Chondrocyte (in vitro differentiated cells): ENCODE results near the gene SPATS2L. TPM values are rescaled to one million over a fixed set of nuclear protein-coding genes. Genes with fewer than 3 reads are reported as not detected.

Experiments used
- DNase-seq: peaks from one replicate; pipeline ENCODE4 v3.0.0; 2021; ENCODE audit warnings: mixed read lengths, low spot score
- H3K27ac Mint-ChIP-seq: one replicate; pipeline ENCODE4 v1.8.0; 2021; ENCODE audit warnings: mild to moderate bottlenecking, moderate library complexity, mixed read lengths; ENCODE audit not compliant: unreplicated experiment
- H3K27me3 Mint-ChIP-seq: 2 replicates; pipeline ENCODE4 v1.8.0; 2021; ENCODE audit warnings: low read depth, mixed read lengths
- H3K36me3 Mint-ChIP-seq: 2 replicates; pipeline ENCODE4 v1.8.0; 2021; ENCODE audit warnings: low read depth, mixed read lengths
- H3K4me1 Mint-ChIP-seq: 2 replicates; pipeline ENCODE4 v1.8.0; 2021; ENCODE audit warnings: low read depth, mild to moderate bottlenecking, mixed read lengths
- H3K4me3 Mint-ChIP-seq: one replicate; pipeline ENCODE4 v1.8.0; 2021; ENCODE audit warnings: mild to moderate bottlenecking, moderate library complexity, mixed read lengths; ENCODE audit not compliant: unreplicated experiment
- H3K9me3 Mint-ChIP-seq: 2 replicates; pipeline ENCODE4 v1.8.0; 2021; ENCODE audit warnings: low read depth, mixed read lengths
- total RNA-seq: library from RNA; stranded (reverse); gene quantifications from 3 replicates; pipeline ENCODE4 v1.2.1, GENCODE V29; 2021
- TF ChIP-seq, protein P1 (sequence below): fragments of 200-600 bp; sonication (generic); IDR thresholded peaks from 2 replicates; pipeline ENCODE4 v1.5.0; 2021; ENCODE audit warnings: antibody characterized with exemption, mild to moderate bottlenecking, moderate library complexity

The SPATS2L gene
- total RNA-seq, 1 donor from 2014 or later = 237 TPM

DNA sequence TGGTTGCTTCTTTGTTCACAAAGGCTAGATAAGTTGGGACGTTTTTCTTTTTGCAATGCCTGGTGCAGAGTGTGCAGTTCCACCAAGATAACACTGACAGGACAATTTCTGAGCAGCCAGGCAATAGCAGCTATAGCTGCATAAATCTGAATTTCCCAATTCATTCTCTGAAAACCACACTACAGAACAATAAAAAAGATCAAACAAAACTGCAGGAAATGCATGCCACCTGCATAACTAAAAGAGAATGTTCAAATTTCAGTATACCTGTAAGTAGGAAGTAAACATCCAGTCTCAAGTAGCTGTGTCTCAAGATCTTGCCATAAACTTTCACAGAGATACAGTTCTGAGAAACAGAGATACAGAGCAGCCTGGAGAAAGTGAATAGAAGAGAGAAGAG lies 208.7 kb downstream of the SPATS2L start:
- Mint-ChIP-seq H3K27ac (no peak overlapping the region), H3K9me3 (peaks cover 17% of the 10 kb centered on the region), H3K4me1 (peaks cover 4% of the 10 kb centered on the region), H3K27me3 (no peaks in the 10 kb centered on the region), H3K36me3 (peaks cover 11% of the 10 kb centered on the region), H3K4me3 (no peak overlapping the region)
- TF ChIP-seq, protein P1, sequence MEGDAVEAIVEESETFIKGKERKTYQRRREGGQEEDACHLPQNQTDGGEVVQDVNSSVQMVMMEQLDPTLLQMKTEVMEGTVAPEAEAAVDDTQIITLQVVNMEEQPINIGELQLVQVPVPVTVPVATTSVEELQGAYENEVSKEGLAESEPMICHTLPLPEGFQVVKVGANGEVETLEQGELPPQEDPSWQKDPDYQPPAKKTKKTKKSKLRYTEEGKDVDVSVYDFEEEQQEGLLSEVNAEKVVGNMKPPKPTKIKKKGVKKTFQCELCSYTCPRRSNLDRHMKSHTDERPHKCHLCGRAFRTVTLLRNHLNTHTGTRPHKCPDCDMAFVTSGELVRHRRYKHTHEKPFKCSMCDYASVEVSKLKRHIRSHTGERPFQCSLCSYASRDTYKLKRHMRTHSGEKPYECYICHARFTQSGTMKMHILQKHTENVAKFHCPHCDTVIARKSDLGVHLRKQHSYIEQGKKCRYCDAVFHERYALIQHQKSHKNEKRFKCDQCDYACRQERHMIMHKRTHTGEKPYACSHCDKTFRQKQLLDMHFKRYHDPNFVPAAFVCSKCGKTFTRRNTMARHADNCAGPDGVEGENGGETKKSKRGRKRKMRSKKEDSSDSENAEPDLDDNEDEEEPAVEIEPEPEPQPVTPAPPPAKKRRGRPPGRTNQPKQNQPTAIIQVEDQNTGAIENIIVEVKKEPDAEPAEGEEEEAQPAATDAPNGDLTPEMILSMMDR = no peak
- no peak for DNase-seq

DNA sequence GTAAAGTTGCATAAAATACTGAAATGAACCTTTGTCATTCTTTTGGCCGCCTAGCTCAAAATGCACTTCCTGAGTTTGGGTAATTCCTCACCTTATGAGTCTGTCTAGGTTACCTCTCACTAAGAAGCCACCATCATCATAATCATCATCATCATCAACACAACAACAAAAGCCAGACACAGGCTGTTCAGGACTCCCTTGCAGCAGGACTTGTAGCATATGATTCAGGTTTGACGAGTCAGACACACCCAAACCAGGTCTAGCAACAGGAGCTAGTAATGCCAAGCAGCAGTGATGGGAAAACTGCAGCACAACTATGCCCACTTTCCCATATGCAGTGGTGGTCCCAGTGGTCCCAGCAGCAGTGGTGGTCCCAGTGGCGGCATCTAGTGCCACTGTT lies 216.7 kb downstream of the SPATS2L start:
- Mint-ChIP-seq H3K9me3 (peaks cover under 1% of the 10 kb centered on the region), H3K36me3 (peaks cover under 1% of the 10 kb centered on the region), H3K27ac (no peak overlapping the region), H3K27me3 (peaks cover 6% of the 10 kb centered on the region), H3K4me1 (peaks cover 15% of the 10 kb centered on the region), H3K4me3 (no peak overlapping the region)
- DNase-seq = no peak
- TF ChIP-seq, protein P1 = no peak

DNA sequence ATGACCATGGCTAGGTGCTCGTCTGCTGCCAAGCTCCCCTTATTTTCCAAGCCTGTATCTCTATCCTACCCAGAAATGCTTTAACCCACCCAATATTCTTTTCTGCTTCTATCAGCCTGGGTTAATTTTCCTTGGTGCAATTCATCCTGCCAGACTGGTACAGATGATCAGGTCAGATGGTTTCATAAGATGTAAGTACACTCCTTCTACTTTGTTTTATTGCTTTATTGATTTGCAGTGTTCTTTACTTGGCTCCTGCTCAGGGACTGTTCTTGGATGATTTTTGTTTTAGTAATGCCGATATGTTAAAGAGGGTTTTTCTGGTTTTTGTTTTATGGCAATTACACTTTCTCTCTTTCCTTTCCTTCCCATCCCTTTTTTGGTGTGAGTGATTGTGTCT lies 217.1 kb downstream of the SPATS2L start:
- TF ChIP-seq, protein P1 = no peak
- H3K27ac Mint-ChIP-seq = no peak overlapping the region
- peaks cover 15% of the 10 kb centered on the region for H3K4me1 Mint-ChIP-seq
- H3K9me3 Mint-ChIP-seq = no peaks in the 10 kb centered on the region
- no peak overlapping the region for H3K4me3 Mint-ChIP-seq
- H3K36me3 Mint-ChIP-seq = no peaks in the 10 kb centered on the region
- peaks cover 6% of the 10 kb centered on the region for H3K27me3 Mint-ChIP-seq
- DNase-seq = no peak

DNA sequence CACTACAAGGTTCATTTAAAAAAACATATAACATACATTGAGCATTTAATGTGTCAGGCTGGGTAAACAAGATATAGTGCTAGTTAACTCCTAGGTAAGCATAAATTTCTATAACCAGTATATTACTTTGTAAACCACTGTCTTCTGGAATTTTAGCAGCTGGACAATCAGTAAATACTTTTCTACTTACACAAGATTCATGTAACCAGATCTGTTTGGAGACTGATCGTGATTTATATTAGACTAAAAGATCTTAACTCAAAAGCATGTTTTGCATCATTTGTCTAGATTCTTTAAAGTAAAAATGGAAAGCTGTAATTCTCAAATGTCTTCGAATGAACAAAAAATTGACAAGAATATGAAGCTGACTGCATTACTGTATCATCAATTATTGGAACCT lies 218.6 kb downstream of the SPATS2L start:
- peak overlapping the region; percentile 93 for H3K4me3 Mint-ChIP-seq
- no peaks in the 10 kb centered on the region for H3K36me3 Mint-ChIP-seq
- TF ChIP-seq, protein P1 = no peak
- H3K27ac Mint-ChIP-seq = no peak overlapping the region
- no peak for DNase-seq
- H3K9me3 Mint-ChIP-seq = no peaks in the 10 kb centered on the region
- H3K27me3 Mint-ChIP-seq = peaks cover 6% of the 10 kb centered on the region
- peaks cover 15% of the 10 kb centered on the region for H3K4me1 Mint-ChIP-seq

DNA sequence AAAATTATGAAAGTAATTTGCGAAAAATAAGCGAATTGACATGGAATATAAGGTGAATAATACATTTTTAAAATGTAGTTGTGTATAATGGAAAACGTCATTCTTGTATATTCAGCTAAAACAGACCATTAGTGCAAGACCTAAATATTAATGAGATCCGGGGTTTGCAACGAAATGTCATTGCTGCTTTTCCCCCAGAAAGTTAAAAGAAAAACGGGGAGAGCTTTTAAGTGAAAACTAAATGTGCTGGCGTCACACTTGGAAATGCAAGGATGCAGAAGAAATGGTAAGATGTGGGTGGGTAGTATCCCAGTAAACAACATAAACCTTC lies 219.0 kb downstream of the SPATS2L start:
- H3K27ac Mint-ChIP-seq = peak overlapping the region; percentile 90
- H3K27me3 Mint-ChIP-seq = peaks cover 6% of the 10 kb centered on the region
- H3K4me1 Mint-ChIP-seq = peaks cover 15% of the 10 kb centered on the region
- TF ChIP-seq, protein P1 = no peak
- H3K9me3 Mint-ChIP-seq = no peaks in the 10 kb centered on the region
- DNase-seq = no peak
- peak overlapping the region; percentile 93 for H3K4me3 Mint-ChIP-seq
- no peaks in the 10 kb centered on the region for H3K36me3 Mint-ChIP-seq
